LHCN-M2 (cell line): ENCODE results near the gene ZSCAN5A. TPM values are rescaled to one million over a fixed set of nuclear protein-coding genes. Genes with fewer than 3 reads are reported as not detected.
"Not testable (repeated sequence)": the region's sequence is repeated elsewhere in the genome, so short reads cannot be mapped to it uniquely, and the experiment has no call there.

Source experiments
- DNase-seq: peaks from one replicate; pipeline ENCODE4 v3.0.0-alpha.2; 2012; ENCODE audit warnings: low read depth
- total RNA-seq: library from RNA; depleted of rRNA; stranded (reverse); fragments of >200 nt; gene quantifications from 2 replicates; pipeline ENCODE4 v1.2.3, GENCODE V29; 2014; rRNA removed

ZSCAN5A gene
- total RNA-seq, 1 experiment from 2014 or later = 2.9 TPM

GRCh38 chr19:56207581-56207980, 107.1 kb downstream of the ZSCAN5A start:
- DNase-seq = not testable (repeated sequence)

DNA sequence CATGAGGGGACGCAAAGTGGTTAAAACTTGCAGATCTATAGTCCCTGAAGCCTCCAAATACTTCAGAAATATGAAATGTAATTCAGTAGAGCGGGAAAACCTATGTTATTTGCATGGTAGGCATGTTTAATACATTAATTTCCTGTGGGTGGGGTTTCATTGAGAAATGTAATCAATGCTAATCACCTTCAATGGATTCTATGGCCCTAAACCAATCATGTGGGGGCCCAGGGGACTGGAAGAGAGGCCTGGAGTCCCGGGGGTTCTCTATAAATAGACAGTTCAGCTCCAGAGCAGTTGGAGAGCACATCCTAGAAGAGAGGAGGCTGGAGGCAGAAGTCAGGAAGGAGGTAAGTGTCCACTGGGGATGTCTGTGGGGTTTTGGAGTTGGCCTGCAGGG, 112.7 kb downstream of the ZSCAN5A start, which contains the start of gene ZSCAN5C:
Gene ZSCAN5C, plus strand, starts transcription at position 301 of the 400 bp plus-strand sequence. CDS start 3,641 bp downstream, outside the sequence.
- DNase-seq = no peak

DNA sequence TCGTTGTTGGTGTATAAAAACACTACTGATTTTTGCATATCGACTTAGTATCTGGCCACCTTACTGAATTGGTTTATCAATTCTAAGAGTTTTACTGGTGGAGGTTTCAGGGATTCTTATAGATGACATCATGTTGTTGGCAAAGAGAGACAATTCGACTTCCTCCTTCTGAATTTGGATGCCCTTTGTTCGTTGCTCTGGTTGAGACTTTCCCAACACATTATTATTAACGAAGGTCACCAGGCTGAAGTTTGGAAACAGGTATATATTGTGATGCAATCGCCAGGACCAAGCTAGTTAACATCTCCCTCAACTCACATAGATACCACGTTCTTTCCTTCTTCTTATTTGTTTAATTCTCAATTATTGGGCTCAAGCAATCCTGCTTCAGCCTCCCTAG, 115.0 kb downstream of the ZSCAN5A start:
- no peak for DNase-seq

- not testable (repeated sequence) for DNase-seq
Measured at GRCh38 chr19:56197646-56198045, 117.0 kb downstream of the ZSCAN5A start, which contains the start of gene ZSCAN5B. TSS of gene ZSCAN5B (minus strand) at chr19:56197783. CDS start at chr19:56193052, 4,731 bp downstream.

- no peak for DNase-seq
Measured at GRCh38 chr19:56193981-56194640, 120.5 kb downstream of the ZSCAN5A start.

DNA sequence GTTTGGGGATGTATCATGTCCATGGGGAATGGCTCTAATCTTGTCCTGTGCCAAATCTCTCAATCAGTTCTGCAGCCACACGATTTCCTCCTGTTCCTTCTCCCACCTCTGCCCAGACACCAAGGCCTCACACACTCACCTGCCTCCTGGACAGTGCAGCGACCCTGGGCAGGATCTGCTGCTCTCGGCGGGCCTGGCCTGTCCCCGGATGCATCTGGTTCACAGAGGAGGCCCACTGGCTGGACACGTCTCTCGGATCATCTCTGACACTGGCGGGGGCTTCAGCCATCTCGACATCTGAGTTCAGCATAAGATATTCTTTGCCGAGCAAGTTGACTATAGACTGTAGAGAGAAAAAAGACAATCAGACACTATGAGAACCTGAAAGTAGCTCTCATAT, 122.9 kb downstream of the ZSCAN5A start:
- no peak for DNase-seq

DNA sequence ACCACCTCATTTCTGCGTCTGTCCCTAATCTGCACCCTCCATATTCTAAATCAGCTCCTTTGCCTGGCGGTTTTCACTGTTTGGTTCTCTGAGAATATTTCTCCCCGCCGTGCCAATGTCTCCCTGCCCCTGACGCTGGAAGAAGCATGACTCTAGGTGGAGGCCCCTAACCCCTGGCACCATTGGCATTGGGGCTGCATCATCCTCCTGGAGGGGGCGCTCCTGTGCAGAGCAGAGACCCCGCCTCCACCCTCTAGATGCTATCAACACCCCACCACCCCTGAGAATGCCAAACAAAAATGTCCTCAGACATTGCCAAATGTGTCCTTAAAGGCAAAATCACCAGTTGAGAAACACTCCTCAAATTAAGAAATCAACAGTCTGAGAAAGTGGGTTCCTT, 123.5 kb downstream of the ZSCAN5A start:
- no peak for DNase-seq

GRCh38 chr19:56189785-56190184, 124.9 kb downstream of the ZSCAN5A start:
- DNase-seq = no peak

DNA sequence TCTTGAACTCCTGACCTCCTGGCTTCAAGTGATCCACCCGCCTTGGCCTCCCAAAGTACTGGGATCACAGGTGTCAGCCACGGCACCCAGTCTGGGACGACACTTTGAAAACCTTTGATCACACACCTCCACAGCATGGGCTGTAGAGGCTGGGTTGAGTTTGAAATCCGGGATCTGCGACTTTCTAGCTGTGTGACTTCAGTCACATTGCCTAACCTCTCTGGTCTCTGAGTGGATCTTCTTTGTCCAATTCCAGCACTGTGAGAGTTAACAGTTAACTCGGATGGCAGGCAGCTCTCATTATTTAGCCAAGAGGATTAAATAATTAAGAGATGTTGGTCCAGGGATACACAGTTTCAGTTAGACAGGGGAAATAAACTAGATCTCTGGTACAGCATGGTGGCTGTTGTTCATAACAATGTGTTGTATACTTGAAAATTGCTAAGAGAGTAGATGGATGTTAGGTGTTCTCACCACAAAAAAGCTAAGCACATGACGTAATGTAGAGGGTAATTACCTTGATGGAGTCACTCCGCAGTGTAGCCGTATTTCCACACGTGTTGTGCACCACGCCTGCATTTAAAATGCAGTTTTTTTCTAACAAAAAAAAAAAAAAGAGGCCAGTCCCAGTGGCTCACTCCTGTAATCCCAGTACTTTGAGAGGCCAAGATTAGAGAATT, 136.9 kb downstream of the ZSCAN5A start:
- no peak for DNase-seq

GRCh38 chr19:56176881-56177280, 137.8 kb downstream of the ZSCAN5A start:
- no peak for DNase-seq

- not testable (repeated sequence) for DNase-seq
Measured at GRCh38 chr19:56176310-56176709, 138.3 kb downstream of the ZSCAN5A start.

- not testable (repeated sequence) for DNase-seq
Measured at GRCh38 chr19:56175861-56176307, 138.8 kb downstream of the ZSCAN5A start, which contains the start of gene GALP. TSS of gene GALP (plus strand) at chr19:56176008. CDS start at chr19:56177109, 1,101 bp downstream.

DNA sequence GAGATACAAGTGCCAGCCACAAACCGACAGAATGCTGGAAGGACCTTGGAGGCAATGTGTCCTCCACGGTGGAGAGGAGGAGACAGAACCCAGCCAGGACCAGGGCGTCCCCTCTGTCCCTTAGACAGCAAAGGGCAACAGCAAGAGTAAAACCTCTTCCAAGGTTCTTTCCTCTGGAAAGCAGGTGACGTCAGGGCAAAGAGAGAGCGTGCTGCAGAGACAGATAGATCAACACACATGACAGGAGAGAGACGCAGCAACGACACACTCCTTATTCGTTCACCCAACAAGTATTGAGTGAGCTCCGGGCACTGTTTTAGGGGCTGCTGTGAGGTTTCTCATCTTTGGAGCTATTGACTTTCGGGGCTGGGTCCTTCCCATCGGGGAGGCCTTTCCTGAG, 140.1 kb downstream of the ZSCAN5A start:
- no peak for DNase-seq

DNA sequence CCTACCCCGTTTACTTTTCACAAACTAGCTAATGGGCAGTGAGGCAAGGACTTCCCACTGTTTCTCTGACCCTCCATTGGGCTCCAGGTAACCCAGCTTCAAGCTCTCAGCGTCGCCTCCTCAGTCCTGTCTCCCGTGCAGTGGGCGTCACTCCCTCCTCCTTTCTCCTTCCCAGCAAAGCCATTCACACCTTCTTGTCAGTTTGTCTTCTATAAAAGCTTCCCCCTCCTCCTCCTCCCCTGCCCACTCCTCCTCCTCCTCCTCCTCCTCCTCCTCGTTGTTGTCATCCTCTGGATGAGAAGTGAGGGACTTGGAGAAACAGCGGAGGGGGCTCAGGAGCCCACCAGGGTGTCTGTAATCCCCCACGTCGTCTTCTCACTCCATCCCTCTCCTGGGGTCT, 140.6 kb downstream of the ZSCAN5A start:
- no peak for DNase-seq

Other genes with a start within 250 kb of the ZSCAN5A start
- 25.8 and 26.9 TPM in 2 replicates for gene ZNF787, start 193.5 kb downstream of the ZSCAN5A start, total RNA-seq
- gene ZNF444, start 173.6 kb downstream of the ZSCAN5A start, total RNA-seq = 35.4 and 42.6 TPM in 2 replicates
- not detected in 2 replicates for gene GALP, start 138.8 kb downstream of the ZSCAN5A start, total RNA-seq
- gene ZSCAN5B, start 117.1 kb downstream of the ZSCAN5A start, total RNA-seq = not detected in 2 replicates
- not detected in 2 replicates for gene ZSCAN5C, start 112.6 kb downstream of the ZSCAN5A start, total RNA-seq
- gene EDDM13, start 42.1 kb downstream of the ZSCAN5A start, total RNA-seq = not detected in 2 replicates
- gene ZNF582, start 78.7 kb upstream of the ZSCAN5A start, total RNA-seq = 1.5 and 2.2 TPM in 2 replicates
- gene ZNF583, start 89.5 kb upstream of the ZSCAN5A start, total RNA-seq = 8.8 and 11.1 TPM in 2 replicates
- gene ZNF667, start 162.5 kb upstream of the ZSCAN5A start, total RNA-seq = 3.1 and 4.8 TPM in 2 replicates
- 0.83 and 1.6 TPM in 2 replicates for gene ZNF471, start 193.0 kb upstream of the ZSCAN5A start, total RNA-seq
- 3.2 and 4.9 TPM in 2 replicates for gene ZFP28, start 224.1 kb upstream of the ZSCAN5A start, total RNA-seq